SK-N-SH (cell line): ENCODE data around the gene ARHGAP44. TPM values are rescaled to one million over a fixed set of nuclear protein-coding genes. Genes with fewer than 3 reads are reported as not detected.

Source experiments
- CTCF ChIA-PET: fragments of 300-600, 350-600 bp; formaldehyde crosslinking; extraction: SDS; loops from one replicate; lab custom pipeline; 2021; lab: Yijun Ruan, JAX
- POLR2A ChIA-PET: fragments of 350-600 bp; sonication (Branson Sonifier 250); formaldehyde crosslinking; extraction: SDS; loops from one replicate; lab custom pipeline; 2020; ENCODE audit warnings: antibody characterized with exemption, inconsistent platforms; lab: Yijun Ruan, JAX
- DNase-seq: peaks from one replicate; pipeline ENCODE4 v3.0.0; 2012
- H2AFZ ChIP-seq: fragments of 200-600 bp; sonication (generic); 2 replicates; pipeline ENCODE4 v1.8.1; 2016; ENCODE audit warnings: antibody characterized with exemption, mild to moderate bottlenecking, low read depth
- H3F3A ChIP-seq: fragments of 200-600 bp; sonication (generic); replicated peaks from 2 replicates; pipeline ENCODE3; 2016; ENCODE audit warnings: antibody characterized with exemption, mild to moderate bottlenecking; ENCODE audit not compliant: insufficient read depth
- H3K27ac ChIP-seq, 2 experiments: fragments of 200-500 bp in 1 of 2; fragments of 200-600 bp in 1 of 2; sonication (Bioruptor generic) in 1 of 2; sonication (generic), shearing (Covaris generic) in 1 of 2; 2 replicates each; pipeline versions ENCODE4 v1.5.1 to v1.6.1; 2014 to 2016; ENCODE audit warnings: low read depth in 2 of 2, inconsistent platforms in 1 of 2, low read length in 1 of 2, mild to moderate bottlenecking in 1 of 2, mixed read lengths in 1 of 2
- H3K27me3 ChIP-seq: fragments of 200-600 bp; sonication (generic), shearing (Covaris generic); 2 replicates; pipeline ENCODE4 v1.6.1; 2016; ENCODE audit warnings: mixed run types; ENCODE audit not compliant: insufficient read depth
- H3K36me3 ChIP-seq, 2 experiments: fragments of 200-500 bp in 1 of 2; fragments of 200-600 bp in 1 of 2; sonication (Bioruptor generic) in 1 of 2; sonication (generic) in 1 of 2; replicated peaks in 1 of 2; 2 replicates each; pipeline versions ENCODE3 to v1.5.1; 2014 to 2016; ENCODE audit warnings: low read length in 1 of 2, mild to moderate bottlenecking in 1 of 2; ENCODE audit not compliant: insufficient read depth in 2 of 2, control insufficient read depth in 1 of 2
- H3K4me1 ChIP-seq, 2 experiments: fragments of 200-500 bp in 1 of 2; fragments of 200-600 bp in 1 of 2; sonication (Bioruptor generic) in 1 of 2; sonication (generic), shearing (Covaris generic) in 1 of 2; 2 replicates each; pipeline versions ENCODE4 v1.5.1 to v1.6.1; 2014 to 2016; ENCODE audit warnings: low read depth in 1 of 2, low read length in 1 of 2, mixed run types in 1 of 2; ENCODE audit not compliant: insufficient read depth in 2 of 2, control insufficient read depth in 1 of 2
- H3K4me2 ChIP-seq: fragments of 200-600 bp; sonication (generic), shearing (Covaris generic); 2 replicates; pipeline ENCODE4 v1.6.1; 2017; ENCODE audit warnings: mixed run types
- H3K4me3 ChIP-seq, 2 experiments: fragments of 200-500 bp in 1 of 2; fragments of 200-600 bp in 1 of 2; sonication (Bioruptor generic) in 1 of 2; sonication (generic), shearing (Covaris generic) in 1 of 2; 2 replicates each; pipeline versions ENCODE4 v1.5.1 to v1.8.1; 2014 to 2016; ENCODE audit warnings: low read depth in 2 of 2, inconsistent platforms in 1 of 2, low read length in 1 of 2, mild to moderate bottlenecking in 1 of 2, mixed read lengths in 1 of 2, moderate library complexity in 1 of 2
- H3K79me2 ChIP-seq: fragments of 200-600 bp; sonication (generic); 2 replicates; pipeline ENCODE4 v1.8.1; 2017; ENCODE audit warnings: mild to moderate bottlenecking; ENCODE audit not compliant: insufficient read depth
- H3K9ac ChIP-seq: fragments of 200-600 bp; sonication (generic); 2 replicates; pipeline ENCODE4 v1.6.1; 2017; ENCODE audit warnings: mixed run types
- H3K9me2 ChIP-seq: fragments of 200-600 bp; sonication (generic); 2 replicates; pipeline ENCODE4 v1.6.1; 2017; ENCODE audit warnings: mixed run types
- H3K9me3 ChIP-seq: fragments of 200-600 bp; sonication (generic); 2 replicates; pipeline ENCODE4 v1.6.1; 2017; ENCODE audit warnings: mixed run types, mild to moderate bottlenecking, moderate library complexity
- H4K20me1 ChIP-seq: fragments of 200-600 bp; sonication (generic); 2 replicates; pipeline ENCODE4 v1.6.1; 2017; ENCODE audit warnings: mild to moderate bottlenecking, mixed run types; ENCODE audit not compliant: insufficient read depth
- EP300 ChIP-seq, 2 experiments: IDR thresholded peaks; 2 replicates each; pipeline versions ENCODE4 v1.4.0 to v1.6.1; 2012; ENCODE audit warnings: borderline replicate concordance in 1 of 2, low read depth in 1 of 2, low read length in 1 of 2
- FOSL2 ChIP-seq: IDR thresholded peaks from 2 replicates; pipeline ENCODE4 v1.4.0; 2012; ENCODE audit warnings: low read depth, mild to moderate bottlenecking, moderate library complexity, borderline replicate concordance
- FOXM1 ChIP-seq: IDR thresholded peaks from 2 replicates; pipeline ENCODE4 v1.4.0; 2012; ENCODE audit warnings: low read depth, mild to moderate bottlenecking
- GABPA ChIP-seq: IDR thresholded peaks from 2 replicates; pipeline ENCODE4 v1.4.0; 2012; ENCODE audit warnings: low read depth, mild to moderate bottlenecking
- GATA2 ChIP-seq: sonication (generic); formaldehyde crosslinking; IDR thresholded peaks from 2 replicates; pipeline ENCODE4 v1.5.0; 2020; ENCODE audit warnings: mild to moderate bottlenecking, missing genetic modification reagents
- IRF3 ChIP-seq: fragments of 150-350 bp; IDR thresholded peaks from 2 replicates; pipeline ENCODE4 v1.6.1; 2016; ENCODE audit warnings: mild to moderate bottlenecking, low read depth, low read length
- MAX ChIP-seq: IDR thresholded peaks from 2 replicates; pipeline ENCODE4 v1.4.0; 2012; ENCODE audit warnings: low read depth
- NFIC ChIP-seq: IDR thresholded peaks from 2 replicates; pipeline ENCODE4 v1.4.0; 2012; ENCODE audit warnings: borderline replicate concordance
- NRF1 ChIP-seq: IDR thresholded peaks from 2 replicates; pipeline ENCODE4 v1.6.1; 2012; ENCODE audit warnings: low read depth, mild to moderate bottlenecking, low read length
- PBX3 ChIP-seq: IDR thresholded peaks from 2 replicates; pipeline ENCODE4; 2012
- RCOR1 ChIP-seq: fragments of 150-350 bp; IDR thresholded peaks from 2 replicates; pipeline ENCODE4 v1.6.1; 2017; ENCODE audit warnings: antibody characterized with exemption, low read length
- TAF1 ChIP-seq: IDR thresholded peaks from 2 replicates; pipeline ENCODE4 v1.6.1; 2012; ENCODE audit warnings: low read depth, mild to moderate bottlenecking, low read length, moderate library complexity, borderline replicate concordance
- TCF12 ChIP-seq: IDR thresholded peaks from 2 replicates; pipeline ENCODE4 v1.4.0; 2012
- WGBS: methylation state at CpG from one replicate; pipeline ENCODE4 v1.1.6; 2017; ENCODE audit warnings: low lambda C conversion rate; 5-methylcytosine and 5-hydroxymethylcytosine counted together
- polyA plus RNA-seq, 3 experiments: library from polyadenylated mRNA; depleted of rRNA; stranded (reverse); fragments of >200 nt; gene quantifications; 2 replicates each; pipeline ENCODE4 v1.2.3, GENCODE V29; 2012
- TF ChIP-seq, protein P1 (sequence below): fragments of 200-600 bp; sonication (generic); IDR thresholded peaks from 2 replicates; pipeline ENCODE4 v1.6.1; 2017; ENCODE audit warnings: antibody characterized with exemption, mild to moderate bottlenecking, moderate library complexity
- TF ChIP-seq, protein P2 (sequence below): IDR thresholded peaks from 2 replicates; pipeline ENCODE4 v1.4.0; 2012; ENCODE audit warnings: low read depth, borderline replicate concordance

The ARHGAP44 gene
- polyA plus RNA-seq, 1 of the 3 experiments (the other 2 are of a cell fraction) = 0.28 TPM

DNA sequence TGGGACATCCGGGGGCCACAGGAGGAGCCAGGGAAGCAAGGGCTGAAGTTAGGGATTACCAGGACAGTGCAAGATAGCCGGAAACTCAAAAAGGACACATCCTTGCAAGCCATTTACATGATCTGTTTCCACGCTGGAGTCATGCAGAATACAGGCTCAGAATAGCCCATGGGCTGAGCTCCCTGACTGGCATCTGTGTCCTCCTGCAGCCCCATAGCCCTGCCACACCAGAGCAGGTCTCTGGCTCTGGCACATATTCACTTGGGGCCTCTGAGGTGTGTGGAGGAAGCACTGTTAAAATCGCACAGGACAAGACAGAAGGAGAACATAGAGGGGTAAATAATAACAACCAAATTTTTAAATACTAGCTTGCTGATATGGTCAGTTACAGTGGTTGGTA lies 162.7 kb downstream of the ARHGAP44 start:
- CTCF ChIA-PET = interaction anchor here (1.0 kb wide), 1 partner anchor 406 kb away, joined by 3 read pairs; no protein-coding TSS in a partner anchor

More for the DNA sequence above, 162.7 kb downstream of the ARHGAP44 start:
- POLR2A ChIA-PET = no interaction called here
- Histone ChIP-seq H3K4me2 (no peak overlapping the region), H3K9me2 (no peaks in the 10 kb centered on the region), H2AFZ (no peak overlapping the region), H3K27ac (no peak overlapping the region), H3K27me3 (no peaks in the 10 kb centered on the region; the same call in 1 of the 2 replicates), H3K9ac (no peak overlapping the region), H3K9me3 (no peaks in the 10 kb centered on the region), H3K4me1 (no peaks in the 10 kb centered on the region), H3K4me3 (no peak overlapping the region), H3K79me2 (no peaks in the 10 kb centered on the region), H4K20me1 (no peaks in the 10 kb centered on the region), H3F3A (no peaks in the 10 kb centered on the region), H3K36me3 (no peaks in the 10 kb centered on the region)
- 13% methylated on average over 4 of the region's 4 CpGs for WGBS
- TF ChIP-seq NRF1 = no peak
- no peak for TF ChIP-seq IRF3
- TF ChIP-seq GABPA = no peak
- no peak for TF ChIP-seq PBX3
- TF ChIP-seq, protein P1, sequence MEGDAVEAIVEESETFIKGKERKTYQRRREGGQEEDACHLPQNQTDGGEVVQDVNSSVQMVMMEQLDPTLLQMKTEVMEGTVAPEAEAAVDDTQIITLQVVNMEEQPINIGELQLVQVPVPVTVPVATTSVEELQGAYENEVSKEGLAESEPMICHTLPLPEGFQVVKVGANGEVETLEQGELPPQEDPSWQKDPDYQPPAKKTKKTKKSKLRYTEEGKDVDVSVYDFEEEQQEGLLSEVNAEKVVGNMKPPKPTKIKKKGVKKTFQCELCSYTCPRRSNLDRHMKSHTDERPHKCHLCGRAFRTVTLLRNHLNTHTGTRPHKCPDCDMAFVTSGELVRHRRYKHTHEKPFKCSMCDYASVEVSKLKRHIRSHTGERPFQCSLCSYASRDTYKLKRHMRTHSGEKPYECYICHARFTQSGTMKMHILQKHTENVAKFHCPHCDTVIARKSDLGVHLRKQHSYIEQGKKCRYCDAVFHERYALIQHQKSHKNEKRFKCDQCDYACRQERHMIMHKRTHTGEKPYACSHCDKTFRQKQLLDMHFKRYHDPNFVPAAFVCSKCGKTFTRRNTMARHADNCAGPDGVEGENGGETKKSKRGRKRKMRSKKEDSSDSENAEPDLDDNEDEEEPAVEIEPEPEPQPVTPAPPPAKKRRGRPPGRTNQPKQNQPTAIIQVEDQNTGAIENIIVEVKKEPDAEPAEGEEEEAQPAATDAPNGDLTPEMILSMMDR = no peak
- no peak for TF ChIP-seq TAF1
- TF ChIP-seq TCF12 = no peak
- TF ChIP-seq, protein P2, sequence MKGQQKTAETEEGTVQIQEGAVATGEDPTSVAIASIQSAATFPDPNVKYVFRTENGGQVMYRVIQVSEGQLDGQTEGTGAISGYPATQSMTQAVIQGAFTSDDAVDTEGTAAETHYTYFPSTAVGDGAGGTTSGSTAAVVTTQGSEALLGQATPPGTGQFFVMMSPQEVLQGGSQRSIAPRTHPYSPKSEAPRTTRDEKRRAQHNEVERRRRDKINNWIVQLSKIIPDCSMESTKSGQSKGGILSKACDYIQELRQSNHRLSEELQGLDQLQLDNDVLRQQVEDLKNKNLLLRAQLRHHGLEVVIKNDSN = no peak
- no peak for TF ChIP-seq FOSL2
- no peak for TF ChIP-seq EP300 (IDR thresholded peaks at IDR 0.05; ENCODE audit: borderline replicate concordance in 1 of 2, low read depth in 1 of 2, low read length in 1 of 2)
- TF ChIP-seq FOXM1 = no peak
- TF ChIP-seq RCOR1 = no peak
- no peak for TF ChIP-seq GATA2 (CRISPR knock-in tag)
- TF ChIP-seq NFIC = no peak
- TF ChIP-seq MAX = no peak
- DNase-seq = no peak
